Body of pancreas (tissue), 4 donors: Measurements from ENCODE around the gene GSK3B. TPM values are rescaled to one million over a fixed set of nuclear protein-coding genes. Genes with fewer than 3 reads are reported as not detected.

Experiments used
- ATAC-seq: fragments of 150-250 bp; one replicate; pipeline ENCODE4 v1.9.1; 2016
- DNase-seq, 4 donors: peaks; one replicate each; pipeline ENCODE4 v3.0.0-alpha.2; 2019
- H3K27ac ChIP-seq, 4 donors: fragments of 200-600 bp; sonication (generic); 1 replicate in 3 of 4; 2 replicates in 1 of 4; pipeline versions ENCODE4 v1.5.1 to v1.6.1; 2016 to 2019; ENCODE audit warnings: mild to moderate bottlenecking in 1 of 4, mixed read lengths in 1 of 4, moderate library complexity in 1 of 4
- H3K27me3 ChIP-seq, 2 donors: fragments of 200-600 bp; sonication (generic); one replicate each; pipeline ENCODE4 v1.6.0; 2016; ENCODE audit warnings: mild to moderate bottlenecking in 1 of 2
- H3K36me3 ChIP-seq, 2 donors: fragments of 200-600 bp; sonication (generic); replicated peaks in 1 of 2; 2 replicates each; pipeline ENCODE4 v1.5.1; 2016; ENCODE audit warnings: low read depth in 2 of 2; ENCODE audit not compliant: insufficient read depth in 1 of 2
- H3K4me1 ChIP-seq: fragments of 200-600 bp; sonication (generic); one replicate; pipeline ENCODE4 v1.6.0; 2016
- H3K4me3 ChIP-seq, 2 donors: fragments of 200-600 bp; sonication (generic); 1 replicate in 1 of 2; 2 replicates in 1 of 2; pipeline ENCODE4 v1.5.1; 2016 to 2019
- H3K9me3 ChIP-seq, 3 donors: fragments of 200-600 bp; sonication (generic); 1 replicate in 2 of 3; 2 replicates in 1 of 3; pipeline ENCODE4 v1.5.1; 2016
- CTCF ChIP-seq, 7 experiments: fragments of 450-650 bp in 4 of 7; fragments of 200-600 bp in 3 of 7; sonication (generic) in 3 of 7; IDR thresholded peaks; one replicate each; pipeline ENCODE4 v1.5.1; 2016 to 2019; ENCODE audit warnings: antibody characterized with exemption in 7 of 7
- POLR2A ChIP-seq, 3 donors: fragments of 450-650 bp; IDR thresholded peaks; one replicate each; pipeline ENCODE4 v1.6.1; 2016; ENCODE audit warnings: antibody characterized with exemption in 3 of 3, mild to moderate bottlenecking in 2 of 3
- WGBS, 2 donors: methylation state at CpG; one replicate each; pipeline ENCODE4 v1.1.5; 2017; 5-methylcytosine and 5-hydroxymethylcytosine counted together
- intact Hi-C: fragments of 100-400 bp; cut with DNase I; formaldehyde crosslinking; loops from one replicate; pipeline ENCODE4 v1.15.1; 2023
- total RNA-seq, 2 donors: library from RNA; depleted of rRNA; stranded (reverse); fragments of >200 nt; gene quantifications; one replicate each; pipeline ENCODE4 v1.1.0, GENCODE V29; 2016

Gene GSK3B
- total RNA-seq, 2 donors from 2014 or later: 15.0 to 18.8 TPM

GRCh38 chr3:119978554-119979208 is 115.6 kb downstream of the GSK3B start:
- intact Hi-C loops: no loop called here
- WGBS, 2 donors: 90 to 94% methylated on average over 10 to 11 of the region's 11 CpGs
- TF ChIP-seq CTCF (IDR thresholded peaks at IDR 0.05) (no peak), POLR2A (IDR thresholded peaks at IDR 0.05) (no peak)
- H3K4me3 ChIP-seq: no peak overlapping the region
- DNase-seq: no peak
- peaks cover 8% of the 10 kb centered on the region for H3K4me1 ChIP-seq
- no peaks in the 10 kb centered on the region for H3K27me3 ChIP-seq
- H3K27ac ChIP-seq: no peak overlapping the region
- no peaks in the 10 kb centered on the region for H3K9me3 ChIP-seq
- no peaks in the 10 kb centered on the region for H3K36me3 ChIP-seq
- ATAC-seq: no peak

- ATAC-seq (no peak), DNase-seq (no peak)
- Histone ChIP-seq H3K36me3 (no peaks in the 10 kb centered on the region), H3K4me3 (no peak overlapping the region), H3K27ac (no peak overlapping the region), H3K9me3 (no peaks in the 10 kb centered on the region), H3K4me1 (peaks cover 8% of the 10 kb centered on the region), H3K27me3 (no peaks in the 10 kb centered on the region)
- TF ChIP-seq POLR2A (IDR thresholded peaks at IDR 0.05) (no peak), CTCF (IDR thresholded peaks at IDR 0.05) (no peak)
- intact Hi-C loops: no loop called here
- 53 to 63% methylated on average over 1 of the region's 1 CpG for WGBS, 2 donors
These were observed 116.9 kb downstream of the GSK3B start for GRCh38 chr3:119977353-119977752.

- intact Hi-C loops: no loop called here
- 91% methylated on average over 1 of the region's 1 CpG for WGBS, 2 donors
- DNase-seq (no peak), ATAC-seq (no peak)
- Histone ChIP-seq H3K9me3 (no peaks in the 10 kb centered on the region), H3K36me3 (no peaks in the 10 kb centered on the region), H3K27ac (no peak overlapping the region), H3K27me3 (no peaks in the 10 kb centered on the region), H3K4me3 (no peak overlapping the region), H3K4me1 (peaks cover 8% of the 10 kb centered on the region)
- TF ChIP-seq CTCF (IDR thresholded peaks at IDR 0.05) (no peak), POLR2A (IDR thresholded peaks at IDR 0.05) (no peak)
These were observed 118.0 kb downstream of the GSK3B start for GRCh38 chr3:119976214-119976613.

GRCh38 chr3:119974656-119975055 is 119.6 kb downstream of the GSK3B start:
- no peak for DNase-seq
- WGBS, 2 donors: 86 to 89% methylated on average over 2 of the region's 2 CpGs
- no peak overlapping the region for H3K27ac ChIP-seq
- no peak for ATAC-seq
- no peaks in the 10 kb centered on the region for H3K27me3 ChIP-seq
- intact Hi-C loops: no loop called here
- H3K9me3 ChIP-seq: no peaks in the 10 kb centered on the region
- no peak overlapping the region for H3K4me3 ChIP-seq
- no peaks in the 10 kb centered on the region for H3K36me3 ChIP-seq
- no peak for TF ChIP-seq POLR2A (IDR thresholded peaks at IDR 0.05)
- TF ChIP-seq CTCF (IDR thresholded peaks at IDR 0.05): no peak
- H3K4me1 ChIP-seq: no peaks in the 10 kb centered on the region

GRCh38 chr3:119973018-119973646 is 121.1 kb downstream of the GSK3B start:
- no peaks in the 10 kb centered on the region for H3K4me1 ChIP-seq
- no peak overlapping the region for H3K4me3 ChIP-seq
- TF ChIP-seq POLR2A (IDR thresholded peaks at IDR 0.05) (no peak), CTCF (IDR thresholded peaks at IDR 0.05) (no peak)
- no peaks in the 10 kb centered on the region for H3K9me3 ChIP-seq
- WGBS, 2 donors: 91 to 94% methylated on average over 7 of the region's 7 CpGs
- H3K36me3 ChIP-seq: no peaks in the 10 kb centered on the region
- intact Hi-C loops: no loop called here
- no peaks in the 10 kb centered on the region for H3K27me3 ChIP-seq
- DNase-seq (no peak), ATAC-seq (no peak)
- no peak overlapping the region for H3K27ac ChIP-seq
